Large intestine (tissue), 12 donors: ENCODE measurements around the gene XYLB. TPM values are rescaled to one million over a fixed set of nuclear protein-coding genes. Genes with fewer than 3 reads are reported as not detected.
A peak's percentile ranks its signal among the peaks of the same experiment; 100 is the strongest.
"Not testable (repeated sequence)": the region's sequence is repeated elsewhere in the genome, so short reads cannot be mapped to it uniquely, and the experiment has no call there.

Experiments used
- DNase-seq, 2 donors: peaks; one replicate each; pipeline versions ENCODE4 v3.0.0 to v3.0.0-alpha.2; 2013
- H3K27ac ChIP-seq: one replicate; pipeline ENCODE4 v1.5.1; 2013; ENCODE audit warnings: low read length
- H3K27me3 ChIP-seq: 2 replicates; pipeline ENCODE4 v1.6.1; 2013; ENCODE audit warnings: low read length; ENCODE audit not compliant: control insufficient read depth, insufficient read depth
- H3K36me3 ChIP-seq: 2 replicates; pipeline ENCODE4 v1.6.1; 2013; ENCODE audit warnings: low read length; ENCODE audit not compliant: control insufficient read depth, insufficient read depth
- H3K4me1 ChIP-seq: one replicate; pipeline ENCODE4 v1.6.1; 2013; ENCODE audit warnings: low read length; ENCODE audit not compliant: control insufficient read depth, insufficient read depth
- H3K4me3 ChIP-seq: one replicate; pipeline ENCODE4 v1.5.1; 2013; ENCODE audit warnings: low read length
- H3K9me3 ChIP-seq: one replicate; pipeline ENCODE4 v1.6.1; 2013; ENCODE audit warnings: mild to moderate bottlenecking, low read depth, low read length, moderate library complexity; ENCODE audit not compliant: control insufficient read depth
- WGBS: methylation state at CpG from one replicate; pipeline ENCODE4 v1.1.5; 2013; ENCODE audit warnings: low lambda C conversion rate; ENCODE audit not compliant: insufficient coverage; 5-methylcytosine and 5-hydroxymethylcytosine counted together
- long read RNA-seq, 11 donors: transcript quantifications; one replicate each; lab custom pipeline, GENCODE V29; 2026
- polyA plus RNA-seq: library from polyadenylated mRNA; unstranded; fragments of 120-200 nt; gene quantifications from one replicate; pipeline ENCODE4 v1.2.1, GENCODE V29; 2013

XYLB gene
- polyA plus RNA-seq: 30.1 TPM
- long read RNA-seq, donor 1, partial matches to known transcripts: 0 of 2 reads
- long read RNA-seq, donor 1, other reads (novel, unspliced or antisense): 0 of 2 reads
- long read RNA-seq, donor 2, transcript XYLB-201 (19 exons, 3,664 nt): major isoform, 6 of 11 reads
- long read RNA-seq, donor 2, partial matches to known transcripts: 0 of 11 reads
- long read RNA-seq, donor 2, other reads (novel, unspliced or antisense): 5 of 11 reads
- long read RNA-seq, donor 3: 0 reads
- long read RNA-seq, donor 4: 0 reads
- long read RNA-seq, donor 5, partial matches to known transcripts: 0 of 2 reads
- long read RNA-seq, donor 5, other reads (novel, unspliced or antisense): 0 of 2 reads
- long read RNA-seq, donor 6, partial matches to known transcripts: 0 of 1 reads
- long read RNA-seq, donor 6, other reads (novel, unspliced or antisense): 0 of 1 reads
- long read RNA-seq, donor 7: 0 reads
- long read RNA-seq, donor 8, partial matches to known transcripts: 0 of 8 reads
- long read RNA-seq, donor 8, other reads (novel, unspliced or antisense): 6 of 8 reads
- long read RNA-seq, donor 9, partial matches to known transcripts: 0 of 1 reads
- long read RNA-seq, donor 9, other reads (novel, unspliced or antisense): 0 of 1 reads
- long read RNA-seq, donor 10, partial matches to known transcripts: 6 of 10 reads
- long read RNA-seq, donor 10, other reads (novel, unspliced or antisense): 0 of 10 reads
- long read RNA-seq, donor 11, partial matches to known transcripts: 0 of 1 reads
- long read RNA-seq, donor 11, other reads (novel, unspliced or antisense): 0 of 1 reads

DNA sequence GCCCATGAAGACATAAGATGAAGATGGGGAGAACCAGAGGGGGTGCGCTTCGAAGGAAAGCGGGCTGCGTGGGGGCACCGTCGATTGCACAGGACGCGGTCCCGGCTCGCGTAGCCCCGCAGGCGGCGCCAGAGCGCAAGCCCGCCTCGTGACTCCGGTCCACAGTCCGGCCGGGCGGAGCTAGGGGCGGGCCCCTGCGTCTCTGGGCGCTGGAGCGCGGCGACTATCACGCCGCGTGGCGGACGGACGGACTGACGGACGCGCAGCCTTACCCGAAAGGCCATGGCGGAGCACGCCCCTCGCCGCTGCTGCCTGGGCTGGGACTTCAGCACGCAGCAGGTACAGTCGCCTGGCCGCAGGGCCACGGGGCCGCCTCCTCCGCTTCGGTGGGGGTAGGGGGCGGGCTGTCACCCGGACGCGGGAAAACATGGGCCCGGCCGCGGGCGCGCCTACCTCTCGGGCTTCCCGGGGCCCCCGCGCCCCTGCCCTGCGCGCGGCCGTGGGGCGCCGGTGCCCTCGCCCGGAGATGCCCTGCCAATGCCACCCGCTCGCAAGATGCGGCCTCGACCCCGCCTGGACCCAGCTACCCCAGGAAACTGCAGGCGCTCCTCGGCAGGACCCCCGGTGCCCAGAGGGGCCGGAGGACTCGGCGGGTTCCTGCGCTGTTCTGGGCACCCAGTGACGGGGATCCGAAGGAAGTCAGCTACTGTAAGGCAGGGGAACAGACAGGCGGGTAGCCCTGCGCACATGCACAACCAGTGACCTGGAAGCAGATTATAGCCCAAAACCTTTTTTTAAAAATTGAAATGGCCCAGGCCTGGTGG, at the start of gene XYLB:
XYLB (plus strand) TSS at position 199 of the 824 bp plus-strand sequence; CDS start at position 283, 84 bp downstream.
- Histone ChIP-seq H3K27ac (peak within 1 kb of the TSS; percentile 75), H3K27me3 (no peaks in the 10 kb centered on the region), H3K9me3 (no peaks in the 10 kb centered on the region), H3K36me3 (peaks cover 17% of the 10 kb centered on the region), H3K4me3 (peak within 1 kb of the TSS; percentile 92), H3K4me1 (peaks cover 8% of the 10 kb centered on the region)
- DNase-seq: peak; percentile 90 to 93
- no CpG with 5 or more reads among the region's 85 CpGs for WGBS

DNA sequence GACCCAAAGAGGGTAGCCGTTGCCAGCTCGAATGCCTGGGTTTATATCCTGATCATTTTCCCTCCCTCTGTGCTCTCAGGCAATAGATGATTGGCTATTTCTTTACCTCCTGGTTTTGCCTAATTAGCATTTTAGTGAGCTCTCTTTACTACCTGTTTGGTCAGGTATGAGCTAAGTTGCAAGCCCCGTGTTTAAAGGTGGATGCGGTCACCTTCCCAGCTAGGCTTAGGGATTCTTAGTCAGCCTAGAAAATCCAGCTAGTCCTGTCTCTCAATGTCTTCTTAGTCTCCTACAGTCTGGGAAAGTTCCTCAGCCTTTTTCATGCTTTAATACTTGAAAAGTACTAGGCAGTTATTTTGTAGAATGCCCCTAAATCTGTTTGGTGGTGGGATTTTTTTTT, 49.5 kb upstream of the XYLB start:
- H3K4me1 ChIP-seq, DNase-seq, H3K27me3 ChIP-seq, H3K27ac ChIP-seq, H3K9me3 ChIP-seq, H3K4me3 ChIP-seq, H3K36me3 ChIP-seq: not testable (repeated sequence)
- WGBS: 100% methylated on average over 1 of the region's 4 CpGs

DNA sequence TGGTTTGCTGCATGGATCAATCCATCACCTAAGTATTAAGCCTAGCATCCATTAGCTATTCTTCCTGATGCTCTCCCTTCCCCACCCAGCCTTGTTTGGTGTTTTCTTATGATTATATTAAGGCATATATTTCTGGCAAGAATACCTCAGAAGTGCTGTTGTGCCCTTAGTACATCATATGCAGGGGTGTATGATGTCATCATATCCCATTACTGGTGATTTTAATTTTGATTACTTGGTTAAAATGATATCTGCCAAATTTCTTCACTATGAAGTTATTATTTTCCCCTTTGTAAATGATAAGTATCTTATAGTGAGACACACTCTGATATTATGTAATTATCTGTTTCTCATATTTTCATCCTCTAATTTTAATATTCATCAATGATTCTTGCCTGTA, 49.0 kb upstream of the XYLB start:
- H3K27ac ChIP-seq: no peak overlapping the region
- no peak overlapping the region for H3K4me3 ChIP-seq
- no peaks in the 10 kb centered on the region for H3K27me3 ChIP-seq
- no peaks in the 10 kb centered on the region for H3K4me1 ChIP-seq
- no peaks in the 10 kb centered on the region for H3K36me3 ChIP-seq
- H3K9me3 ChIP-seq: no peaks in the 10 kb centered on the region
- no peak for DNase-seq

DNA sequence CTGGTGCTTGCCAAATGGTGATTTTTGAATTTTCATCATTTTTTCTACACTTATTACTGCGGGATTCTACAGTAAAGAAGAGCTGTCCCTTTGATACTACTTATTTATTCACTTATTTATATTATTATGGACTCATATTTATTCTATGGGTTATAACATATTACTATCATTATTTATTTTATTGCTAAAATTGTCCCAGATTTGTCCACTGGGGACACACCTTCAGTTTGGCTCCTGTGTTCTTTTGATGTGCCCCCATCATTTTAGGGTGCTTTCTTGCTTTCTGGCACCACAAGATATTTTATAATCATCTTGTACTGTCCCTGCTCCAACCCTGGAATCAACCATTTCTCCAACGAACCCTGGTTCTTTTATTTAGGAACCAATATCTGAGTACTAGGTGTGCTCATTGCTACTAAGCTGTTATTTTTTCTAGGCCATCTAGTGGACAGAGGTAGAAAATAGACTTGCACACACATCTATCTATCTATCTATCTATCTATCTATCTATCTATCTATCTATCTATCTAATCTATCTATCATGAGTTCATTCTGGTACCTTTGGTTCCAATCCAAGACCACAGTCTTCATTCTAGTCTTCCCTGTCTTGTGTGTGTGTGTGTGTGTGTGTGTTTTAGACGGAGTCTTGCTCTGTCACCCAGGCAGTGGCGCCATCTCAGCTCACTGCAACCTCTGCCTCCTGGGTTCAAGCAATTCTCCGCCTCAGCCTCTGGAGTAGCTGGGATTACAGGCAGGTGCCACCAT, 48.5 kb upstream of the XYLB start:
- 84% methylated on average over 2 of the region's 5 CpGs for WGBS
- Histone ChIP-seq H3K27me3 (no peaks in the 10 kb centered on the region), H3K9me3 (no peaks in the 10 kb centered on the region), H3K36me3 (no peaks in the 10 kb centered on the region), H3K4me3 (no peak overlapping the region), H3K27ac (no peak overlapping the region), H3K4me1 (no peaks in the 10 kb centered on the region)
- no peak for DNase-seq

DNA sequence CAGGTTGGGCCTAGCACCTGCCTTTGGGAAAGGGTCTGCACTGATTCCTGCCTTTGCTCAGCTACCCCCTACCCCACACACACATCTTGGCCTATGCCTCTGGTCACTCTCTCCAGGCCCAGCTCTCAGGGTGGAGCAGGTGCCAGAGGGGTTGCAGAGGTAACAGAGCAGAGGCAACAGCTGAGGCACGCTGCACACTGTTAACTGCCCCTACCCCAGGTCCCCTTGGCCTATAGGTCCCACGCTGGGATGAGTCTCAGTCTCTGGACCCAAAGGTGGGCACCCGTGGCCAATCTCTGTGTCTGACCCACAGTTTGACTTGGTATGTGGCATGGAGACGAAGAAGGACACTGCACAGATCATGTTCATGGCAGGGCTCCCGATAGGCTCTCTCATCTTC, 39.6 kb upstream of the XYLB start:
- WGBS: no CpG with 5 or more reads among the region's 5 CpGs

DNA sequence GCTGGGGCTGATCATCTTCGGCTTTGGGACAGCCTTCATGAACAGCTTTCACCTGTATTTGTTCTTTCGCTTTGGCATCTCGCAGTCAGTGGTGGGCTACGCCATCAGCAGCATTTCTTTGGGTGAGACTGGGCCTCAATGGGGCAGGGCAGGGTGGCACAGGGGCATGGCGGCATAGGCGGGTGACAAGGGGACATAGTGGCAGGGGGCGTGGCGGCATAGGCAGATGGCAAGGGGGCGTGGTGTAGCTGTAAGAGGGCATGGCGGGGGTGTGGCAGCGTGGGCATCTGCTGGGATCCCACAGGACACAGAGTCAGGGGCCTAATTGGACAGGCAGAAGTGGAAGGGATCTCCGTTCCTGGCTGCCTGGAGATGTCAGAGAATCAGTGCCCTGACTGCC, 39.0 kb upstream of the XYLB start:
- no peak overlapping the region for H3K4me3 ChIP-seq
- H3K36me3 ChIP-seq: no peaks in the 10 kb centered on the region
- no peak for DNase-seq
- H3K9me3 ChIP-seq: no peaks in the 10 kb centered on the region
- H3K27me3 ChIP-seq: no peaks in the 10 kb centered on the region
- no CpG with 5 or more reads among the region's 12 CpGs for WGBS
- H3K4me1 ChIP-seq: no peaks in the 10 kb centered on the region
- H3K27ac ChIP-seq: no peak overlapping the region

More for the DNA sequence above, 39.6 kb upstream of the XYLB start:
- H3K27me3 ChIP-seq: no peaks in the 10 kb centered on the region
- no peaks in the 10 kb centered on the region for H3K4me1 ChIP-seq
- DNase-seq: no peak
- H3K9me3 ChIP-seq: no peaks in the 10 kb centered on the region
- H3K27ac ChIP-seq: no peak overlapping the region
- no peaks in the 10 kb centered on the region for H3K36me3 ChIP-seq
- no peak overlapping the region for H3K4me3 ChIP-seq

DNA sequence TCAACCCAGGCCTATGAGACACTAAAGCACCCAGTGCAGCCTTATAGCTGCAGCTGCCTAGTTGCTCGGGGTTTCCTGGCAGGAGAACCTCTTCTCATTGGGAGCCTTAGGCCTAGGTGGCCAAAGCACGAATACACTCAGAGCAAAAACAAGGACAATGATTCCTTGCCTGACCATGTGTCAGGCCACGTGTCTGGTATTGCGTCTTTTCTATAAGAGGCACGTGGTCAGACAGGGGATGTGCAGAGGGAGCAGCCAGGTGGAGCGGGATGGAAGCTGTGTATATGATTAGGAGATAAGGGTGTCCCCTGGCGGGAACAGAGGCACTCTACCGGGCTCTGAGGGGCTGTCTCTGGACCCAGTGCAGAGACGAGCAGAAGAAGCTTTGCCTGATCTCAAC, 38.1 kb upstream of the XYLB start:
- no peaks in the 10 kb centered on the region for H3K4me1 ChIP-seq
- H3K9me3 ChIP-seq: no peaks in the 10 kb centered on the region
- DNase-seq: no peak
- WGBS: no CpG with 5 or more reads among the region's 9 CpGs
- no peaks in the 10 kb centered on the region for H3K27me3 ChIP-seq
- H3K27ac ChIP-seq: no peak overlapping the region
- no peak overlapping the region for H3K4me3 ChIP-seq
- H3K36me3 ChIP-seq: no peaks in the 10 kb centered on the region

DNA sequence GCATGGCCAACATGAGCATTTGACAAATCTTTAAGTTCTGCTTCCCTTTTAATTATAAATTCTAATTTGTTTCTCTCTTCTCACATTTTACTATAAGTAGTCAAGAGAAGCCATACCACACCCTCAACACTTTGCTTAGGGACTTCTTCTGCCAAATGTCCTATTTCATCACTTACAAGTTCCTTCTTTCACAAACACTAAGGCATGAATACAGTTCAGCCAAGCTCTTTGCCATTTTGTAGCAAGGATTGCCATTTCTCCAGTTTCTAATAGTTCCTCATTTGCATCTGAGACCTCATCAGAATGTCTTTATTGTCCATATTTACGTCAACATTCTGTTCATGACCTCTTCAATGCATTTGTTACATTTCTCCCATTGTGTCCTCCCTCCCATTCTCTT, 35.1 kb upstream of the XYLB start:
- WGBS: 91% methylated on average over 1 of the region's 1 CpG
- Histone ChIP-seq H3K9me3 (no peaks in the 10 kb centered on the region), H3K36me3 (no peaks in the 10 kb centered on the region), H3K4me1 (no peaks in the 10 kb centered on the region), H3K4me3 (no peak overlapping the region), H3K27me3 (peaks cover 3% of the 10 kb centered on the region), H3K27ac (no peak overlapping the region)
- DNase-seq: no peak

DNA sequence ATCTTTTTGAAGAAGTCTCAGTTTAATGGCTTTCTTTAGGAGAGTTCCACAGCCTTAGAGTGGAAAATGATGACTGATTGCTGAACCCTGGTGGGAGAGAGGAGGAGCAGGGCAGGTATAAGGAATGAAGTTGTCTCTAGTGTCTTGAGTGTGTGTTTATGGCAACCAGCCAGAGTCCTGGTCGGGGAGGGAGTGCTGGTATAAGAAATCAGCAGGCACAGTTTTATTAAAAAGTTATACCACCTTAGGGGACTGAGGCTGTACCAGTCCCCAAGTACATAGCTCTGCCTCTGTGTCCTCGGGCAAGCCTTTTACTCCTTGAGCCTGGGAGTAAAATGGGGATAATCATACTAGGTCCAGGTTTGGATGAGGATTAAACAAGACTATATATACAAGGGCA, 34.6 kb upstream of the XYLB start:
- H3K4me1 ChIP-seq: no peaks in the 10 kb centered on the region
- no peaks in the 10 kb centered on the region for H3K9me3 ChIP-seq
- H3K4me3 ChIP-seq: no peak overlapping the region
- H3K27me3 ChIP-seq: peaks cover 3% of the 10 kb centered on the region
- H3K27ac ChIP-seq: no peak overlapping the region
- no peaks in the 10 kb centered on the region for H3K36me3 ChIP-seq
- WGBS: no CpG with 5 or more reads among the region's 2 CpGs
- DNase-seq: no peak

DNA sequence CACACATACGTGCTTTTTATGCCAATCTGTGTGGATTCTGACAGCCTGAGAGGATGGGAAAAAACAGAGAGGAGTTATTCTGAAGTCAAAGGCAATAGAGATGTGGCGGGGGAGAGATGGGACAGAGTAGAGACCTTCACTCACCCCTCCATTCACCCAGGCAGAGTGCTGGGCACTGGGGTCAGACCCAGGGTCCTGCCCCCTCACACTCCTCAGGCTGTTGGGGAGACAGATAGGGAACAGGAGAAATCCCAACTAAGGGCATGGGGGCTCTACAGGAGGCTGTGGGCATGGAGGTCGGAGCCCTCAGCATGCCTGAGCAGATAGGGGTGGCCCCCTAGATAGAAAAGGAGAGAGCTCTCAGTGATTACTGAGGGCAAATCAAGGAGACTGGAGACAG, 34.2 kb upstream of the XYLB start:
- no peaks in the 10 kb centered on the region for H3K4me1 ChIP-seq
- peaks cover 3% of the 10 kb centered on the region for H3K27me3 ChIP-seq
- no peaks in the 10 kb centered on the region for H3K9me3 ChIP-seq
- H3K4me3 ChIP-seq: no peak overlapping the region
- WGBS: no CpG with 5 or more reads among the region's 3 CpGs
- no peak for DNase-seq
- H3K36me3 ChIP-seq: no peaks in the 10 kb centered on the region
- H3K27ac ChIP-seq: no peak overlapping the region
